CD14-positive monocyte (primary cell): Measurements from ENCODE around the gene CACNA1C. TPM values are rescaled to one million over a fixed set of nuclear protein-coding genes. Genes with fewer than 3 reads are reported as not detected.

Experiments used
- DNase-seq, 3 donors: peaks; one replicate each; pipeline ENCODE4 v3.0.0-alpha.2; 2011 to 2022
- H2AFZ ChIP-seq: 2 replicates; pipeline ENCODE4 v1.6.0; 2012; ENCODE audit warnings: mild to moderate bottlenecking, low read depth, low read length, inconsistent platforms; ENCODE audit not compliant: insufficient read depth, poor library complexity, severe bottlenecking
- H3K27ac ChIP-seq, 2 donors: 1 replicate in 1 of 2; 2 replicates in 1 of 2; pipeline ENCODE4 v1.5.1; 2012 to 2013; ENCODE audit warnings: low read length in 2 of 2, control low read depth in 1 of 2, inconsistent platforms in 1 of 2, low read depth in 1 of 2, mild to moderate bottlenecking in 1 of 2
- H3K27me3 ChIP-seq, 2 donors: one replicate each; pipeline versions ENCODE4 v1.6.0 to v1.6.1; 2011 to 2013; ENCODE audit warnings: low read length in 2 of 2; ENCODE audit not compliant: control insufficient read depth in 2 of 2, insufficient read depth in 2 of 2
- H3K36me3 ChIP-seq, 2 donors: replicated peaks in 1 of 2; 1 replicate in 1 of 2; 2 replicates in 1 of 2; pipeline versions ENCODE4 v1.5.1 to v1.6.1; 2012 to 2013; ENCODE audit warnings: low read length in 2 of 2, control low read depth in 1 of 2, inconsistent platforms in 1 of 2, mild to moderate bottlenecking in 1 of 2; ENCODE audit not compliant: insufficient read depth in 2 of 2, control insufficient read depth in 1 of 2
- H3K4me1 ChIP-seq, 2 donors: 1 replicate in 1 of 2; 2 replicates in 1 of 2; pipeline versions ENCODE4 v1.5.1 to v1.6.1; 2012 to 2013; ENCODE audit warnings: low read length in 2 of 2, control low read depth in 1 of 2, inconsistent platforms in 1 of 2, mild to moderate bottlenecking in 1 of 2, moderate library complexity in 1 of 2; ENCODE audit not compliant: insufficient read depth in 2 of 2, control insufficient read depth in 1 of 2
- H3K4me2 ChIP-seq: replicated peaks from 2 replicates; pipeline ENCODE3; 2012; ENCODE audit warnings: low read length, moderate library complexity, mild to moderate bottlenecking; ENCODE audit not compliant: poor library complexity, severe bottlenecking; ENCODE audit errors: extremely low read depth
- H3K4me3 ChIP-seq, 3 experiments: fragments of 200-600 bp in 1 of 3; sonication (generic) in 1 of 3; replicated peaks in 1 of 3; 1 replicate in 2 of 3; 2 replicates in 1 of 3; pipeline ENCODE4 v1.5.1; 2011 to 2013; ENCODE audit warnings: low read length in 3 of 3, mild to moderate bottlenecking in 3 of 3, control low read depth in 2 of 3, low read depth in 2 of 3, inconsistent platforms in 1 of 3, moderate library complexity in 1 of 3
- H3K79me2 ChIP-seq: 2 replicates; pipeline ENCODE4 v1.6.0; 2012; ENCODE audit warnings: mild to moderate bottlenecking, control low read depth, inconsistent platforms, low read length, moderate library complexity; ENCODE audit not compliant: insufficient read depth
- H3K9ac ChIP-seq: 2 replicates; pipeline ENCODE4 v1.6.0; 2017; ENCODE audit warnings: low read length, mild to moderate bottlenecking; ENCODE audit not compliant: insufficient read depth, poor library complexity, severe bottlenecking
- H3K9me3 ChIP-seq, 2 donors: replicated peaks in 1 of 2; 1 replicate in 1 of 2; 2 replicates in 1 of 2; pipeline versions ENCODE4 v1.5.1 to v1.6.1; 2012 to 2013; ENCODE audit warnings: low read length in 2 of 2, control low read depth in 1 of 2; ENCODE audit not compliant: control insufficient read depth in 1 of 2, insufficient read depth in 1 of 2
- H4K20me1 ChIP-seq: 2 replicates; pipeline ENCODE4 v1.6.0; 2012; ENCODE audit warnings: mild to moderate bottlenecking, low read length, control low read depth, moderate library complexity; ENCODE audit not compliant: insufficient read depth
- H3K27ac Mint-ChIP-seq, 7 donors: one replicate each; pipeline ENCODE4 v1.8.0; 2020; ENCODE audit warnings: mild to moderate bottlenecking in 7 of 7, mixed read lengths in 7 of 7, moderate library complexity in 6 of 7, inconsistent platforms in 2 of 7
- H3K27me3 Mint-ChIP-seq, 3 donors: one replicate each; pipeline ENCODE4 v1.8.0; 2021 to 2022; ENCODE audit warnings: low read depth in 3 of 3, mild to moderate bottlenecking in 3 of 3, mixed read lengths in 3 of 3, moderate library complexity in 3 of 3, inconsistent platforms in 1 of 3
- H3K36me3 Mint-ChIP-seq, 2 donors: one replicate each; pipeline ENCODE4 v1.8.0; 2020; ENCODE audit warnings: mixed read lengths in 2 of 2, inconsistent platforms in 1 of 2, mild to moderate bottlenecking in 1 of 2
- H3K4me1 Mint-ChIP-seq: one replicate; pipeline ENCODE4 v1.8.0; 2020; ENCODE audit warnings: mild to moderate bottlenecking, mixed read lengths
- H3K4me3 Mint-ChIP-seq, 2 donors: one replicate each; pipeline ENCODE4 v1.8.0; 2020; ENCODE audit warnings: mild to moderate bottlenecking in 2 of 2, mixed read lengths in 2 of 2, moderate library complexity in 1 of 2
- H3K9me3 Mint-ChIP-seq, 7 donors: one replicate each; pipeline ENCODE4 v1.8.0; 2020 to 2022; ENCODE audit warnings: mixed read lengths in 7 of 7, mild to moderate bottlenecking in 6 of 7, moderate library complexity in 6 of 7, inconsistent platforms in 2 of 7
- WGBS: methylation state at CpG from one replicate; pipeline ENCODE4 v1.1.5; 2013; ENCODE audit warnings: missing lambda C conversion rate; ENCODE audit not compliant: insufficient coverage; 5-methylcytosine and 5-hydroxymethylcytosine counted together
- intact Hi-C, 2 donors: fragments of 100-400 bp; cut with micrococcal nuclease; formaldehyde crosslinking; loops; one replicate each; pipeline versions ENCODE4 v1.15.0 to v1.15.1; 2023
- polyA plus RNA-seq, 3 donors: library from polyadenylated mRNA; depleted of rRNA in 1 of 3; unstranded in 2 of 3; stranded (reverse) in 1 of 3; fragments of 300-500 nt in 2 of 3; fragments of >200 nt in 1 of 3; fragmentation: Illumina TruSeq in 2 of 3; gene quantifications; 1 replicate in 2 of 3; 2 replicates in 1 of 3; pipeline ENCODE4 v1.2.3, GENCODE V29; 2012 to 2021
- TF ChIP-seq, protein P1 (sequence below): fragments of 200-600 bp; IDR thresholded peaks from one replicate; pipeline ENCODE4 v1.8.0; 2022; ENCODE audit warnings: antibody characterized with exemption, mild to moderate bottlenecking

Gene CACNA1C
- polyA plus RNA-seq, 3 donors: not detected

DNA sequence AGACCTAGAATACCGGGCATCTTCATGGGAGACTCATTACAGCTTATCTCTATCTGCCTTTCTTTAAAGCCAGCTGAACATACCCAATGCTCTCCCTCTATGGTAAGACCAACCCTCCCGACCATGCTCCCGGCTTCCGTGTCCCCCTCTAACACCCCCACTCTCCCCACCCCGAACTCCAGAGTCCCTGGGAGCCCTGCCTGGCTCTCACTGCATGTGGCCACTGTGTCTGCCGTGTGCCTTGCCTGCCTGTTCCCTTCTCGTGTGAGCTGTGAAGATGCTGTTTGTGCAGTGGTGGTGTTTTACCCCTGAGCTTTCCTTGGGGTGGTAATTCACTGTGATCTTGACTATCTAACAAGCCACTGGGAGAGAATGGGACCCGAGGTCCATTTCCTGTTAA lies 595.6 kb downstream of the CACNA1C start:
- H3K27me3 Mint-ChIP-seq: peaks cover 21 to 45% (median 23%) of the 10 kb centered on the region in 3 donors

DNA sequence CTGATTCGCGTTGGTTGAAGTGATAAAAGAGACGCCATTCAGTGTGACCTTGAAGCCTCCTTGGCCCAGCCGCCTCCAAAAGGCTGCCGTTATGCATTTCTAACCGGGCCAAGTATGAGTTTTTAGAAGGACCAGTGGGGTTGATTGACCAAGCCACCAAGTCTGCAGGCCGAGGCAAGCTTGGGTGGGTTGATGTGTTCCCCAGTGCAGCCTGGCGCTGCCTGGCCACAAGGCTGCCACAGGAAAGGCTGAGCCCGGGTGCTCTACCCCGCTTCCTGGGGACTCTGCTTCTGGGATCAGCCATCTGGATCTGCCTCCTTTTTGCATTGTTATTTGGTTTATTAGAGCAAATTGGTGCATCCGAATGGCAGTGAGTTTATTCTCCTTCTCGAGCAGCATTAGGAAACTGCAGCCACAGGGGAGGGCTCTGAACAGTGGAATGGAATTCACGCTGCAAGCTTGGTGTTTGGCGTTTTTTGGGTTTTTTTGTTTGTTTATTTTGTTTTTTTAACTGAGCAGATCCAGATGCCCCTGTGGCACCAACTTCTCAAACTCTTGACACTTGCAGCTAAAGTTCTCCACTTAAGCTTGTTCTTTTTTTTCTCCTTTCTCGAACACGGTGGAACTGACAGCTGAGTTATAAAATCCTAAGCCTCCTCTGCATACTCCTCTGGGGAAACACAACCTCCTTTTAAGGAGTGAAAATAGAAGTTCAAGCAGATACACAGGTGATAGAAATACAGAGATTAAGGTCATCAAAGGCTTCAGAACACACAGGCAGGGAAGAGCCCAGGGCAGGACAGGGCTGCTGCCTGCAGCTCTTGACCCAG lies 596.6 kb downstream of the CACNA1C start:
- H3K27me3 ChIP-seq: peaks cover 11 to 14% of the 10 kb centered on the region in 2 donors
- no peak for DNase-seq
- no peak overlapping the region for H3K4me2 ChIP-seq
- H3K79me2 ChIP-seq: no peaks in the 10 kb centered on the region
- H2AFZ ChIP-seq: no peak overlapping the region
- no peak overlapping the region for H3K9ac ChIP-seq
- H3K4me3 Mint-ChIP-seq: no peak overlapping the region
- H3K4me3 ChIP-seq: no peak overlapping the region
- no peaks in the 10 kb centered on the region for H4K20me1 ChIP-seq
- WGBS: 72% methylated on average over 12 of the region's 16 CpGs
- no peaks in the 10 kb centered on the region for H3K4me1 ChIP-seq
- intact Hi-C loops: no loop called here
- peaks cover 10% of the 10 kb centered on the region for H3K4me1 Mint-ChIP-seq
- no peaks in the 10 kb centered on the region for H3K9me3 Mint-ChIP-seq
- no peak overlapping the region for H3K27ac ChIP-seq
- H3K36me3 Mint-ChIP-seq: peaks cover 0 to 3% of the 10 kb centered on the region in 2 donors
- no peaks in the 10 kb centered on the region for H3K9me3 ChIP-seq
- peaks cover 20 to 38% (median 21%) of the 10 kb centered on the region in 3 donors for H3K27me3 Mint-ChIP-seq
- TF ChIP-seq, protein P1, sequence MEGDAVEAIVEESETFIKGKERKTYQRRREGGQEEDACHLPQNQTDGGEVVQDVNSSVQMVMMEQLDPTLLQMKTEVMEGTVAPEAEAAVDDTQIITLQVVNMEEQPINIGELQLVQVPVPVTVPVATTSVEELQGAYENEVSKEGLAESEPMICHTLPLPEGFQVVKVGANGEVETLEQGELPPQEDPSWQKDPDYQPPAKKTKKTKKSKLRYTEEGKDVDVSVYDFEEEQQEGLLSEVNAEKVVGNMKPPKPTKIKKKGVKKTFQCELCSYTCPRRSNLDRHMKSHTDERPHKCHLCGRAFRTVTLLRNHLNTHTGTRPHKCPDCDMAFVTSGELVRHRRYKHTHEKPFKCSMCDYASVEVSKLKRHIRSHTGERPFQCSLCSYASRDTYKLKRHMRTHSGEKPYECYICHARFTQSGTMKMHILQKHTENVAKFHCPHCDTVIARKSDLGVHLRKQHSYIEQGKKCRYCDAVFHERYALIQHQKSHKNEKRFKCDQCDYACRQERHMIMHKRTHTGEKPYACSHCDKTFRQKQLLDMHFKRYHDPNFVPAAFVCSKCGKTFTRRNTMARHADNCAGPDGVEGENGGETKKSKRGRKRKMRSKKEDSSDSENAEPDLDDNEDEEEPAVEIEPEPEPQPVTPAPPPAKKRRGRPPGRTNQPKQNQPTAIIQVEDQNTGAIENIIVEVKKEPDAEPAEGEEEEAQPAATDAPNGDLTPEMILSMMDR: no peak
- H3K36me3 ChIP-seq: no peaks in the 10 kb centered on the region
- H3K27ac Mint-ChIP-seq: no peak overlapping the region

More for the DNA sequence above, 595.6 kb downstream of the CACNA1C start:
- Mint-ChIP-seq H3K4me1 (peaks cover 10% of the 10 kb centered on the region), H3K4me3 (no peak overlapping the region), H3K27ac (no peak overlapping the region), H3K9me3 (no peaks in the 10 kb centered on the region), H3K36me3 (peaks cover 0 to 3% of the 10 kb centered on the region in 2 donors)
- no peaks in the 10 kb centered on the region for H3K36me3 ChIP-seq
- peaks cover 11 to 14% of the 10 kb centered on the region in 2 donors for H3K27me3 ChIP-seq
- intact Hi-C loops: no loop called here
- no peak overlapping the region for H3K27ac ChIP-seq
- no peaks in the 10 kb centered on the region for H3K79me2 ChIP-seq
- H3K4me3 ChIP-seq: no peak overlapping the region
- WGBS: 91% methylated on average over 4 of the region's 8 CpGs
- no peak overlapping the region for H3K9ac ChIP-seq
- DNase-seq: no peak
- TF ChIP-seq, protein P1: no peak
- H2AFZ ChIP-seq: no peak overlapping the region
- H3K4me2 ChIP-seq: no peak overlapping the region
- H3K4me1 ChIP-seq: no peaks in the 10 kb centered on the region
- no peaks in the 10 kb centered on the region for H3K9me3 ChIP-seq
- no peaks in the 10 kb centered on the region for H4K20me1 ChIP-seq
